HepG2 (cell line): ENCODE results near the gene RNF123. TPM values are rescaled to one million over a fixed set of nuclear protein-coding genes. Genes with fewer than 3 reads are reported as not detected.

ENCODE experiments used
- AGO1 ChIP-seq: fragments of 200-400 bp; formaldehyde crosslinking; IDR thresholded peaks from 2 replicates; pipeline ENCODE4 v1.6.1; 2017; ENCODE audit warnings: mild to moderate bottlenecking, low read depth, low read length, moderate library complexity; ENCODE audit not compliant: poor library complexity, severe bottlenecking
- CCDC6 ChIP-seq: sonication (generic); formaldehyde crosslinking; IDR thresholded peaks from 2 replicates; pipeline ENCODE4 v1.8.1; 2022; ENCODE audit warnings: mild to moderate bottlenecking, missing genetic modification reagents, moderate library complexity
- FOXJ3 ChIP-seq: sonication (generic); formaldehyde crosslinking; IDR thresholded peaks from 2 replicates; pipeline ENCODE4 v1.4.0; 2020; ENCODE audit warnings: missing genetic modification reagents, mild to moderate bottlenecking, borderline replicate concordance
- GFI1 ChIP-seq: sonication (generic); formaldehyde crosslinking; IDR thresholded peaks from 2 replicates; pipeline ENCODE4 v1.5.0; 2020; ENCODE audit warnings: missing genetic modification reagents, mild to moderate bottlenecking, borderline replicate concordance
- HDAC1 ChIP-seq: sonication (generic); formaldehyde crosslinking; IDR thresholded peaks from 2 replicates; pipeline ENCODE4 v1.5.1; 2020; ENCODE audit warnings: mild to moderate bottlenecking, missing genetic modification reagents
- HNRNPK ChIP-seq: fragments of 200-400 bp; formaldehyde crosslinking; IDR thresholded peaks from 2 replicates; pipeline ENCODE4 v1.6.1; 2018; ENCODE audit warnings: low read length, low read depth, moderate library complexity, mild to moderate bottlenecking; ENCODE audit not compliant: poor library complexity, severe bottlenecking
- MED1 ChIP-seq: sonication (generic); formaldehyde crosslinking; IDR thresholded peaks from 2 replicates; pipeline ENCODE4 v1.4.0; 2020; ENCODE audit warnings: missing genetic modification reagents
- POLR2G ChIP-seq: fragments of 200-400 bp; formaldehyde crosslinking; IDR thresholded peaks from 2 replicates; pipeline ENCODE4 v1.6.1; 2018; ENCODE audit warnings: mild to moderate bottlenecking, low read depth, low read length, moderate library complexity
- RBFOX2 ChIP-seq: fragments of 200-400 bp; formaldehyde crosslinking; IDR thresholded peaks from 2 replicates; pipeline ENCODE4 v1.6.1; 2017; ENCODE audit warnings: low read depth, mild to moderate bottlenecking, low read length
- RELA ChIP-seq: sonication (generic); formaldehyde crosslinking; IDR thresholded peaks from 2 replicates; pipeline ENCODE4 v1.4.0; 2020; ENCODE audit warnings: missing genetic modification reagents
- SMARCC2 ChIP-seq: fragments of 450-650 bp; IDR thresholded peaks from 2 replicates; pipeline ENCODE4 v1.6.1; 2017; ENCODE audit warnings: antibody characterized with exemption, mild to moderate bottlenecking
- SRY ChIP-seq: sonication (generic); formaldehyde crosslinking; IDR thresholded peaks from 2 replicates; pipeline ENCODE4 v1.8.0; 2022; ENCODE audit warnings: mild to moderate bottlenecking, missing genetic modification reagents
- TSC22D2 ChIP-seq: sonication (generic); formaldehyde crosslinking; IDR thresholded peaks from 2 replicates; pipeline ENCODE4 v1.5.1; 2020; ENCODE audit warnings: missing genetic modification reagents, mild to moderate bottlenecking, borderline replicate concordance
- XRCC5 ChIP-seq: fragments of 200-400 bp; formaldehyde crosslinking; optimal IDR thresholded peaks from 2 replicates; pipeline ENCODE3; 2017; ENCODE audit warnings: mild to moderate bottlenecking, low read length
- ZNF431 ChIP-seq: sonication (generic); formaldehyde crosslinking; IDR thresholded peaks from 2 replicates; pipeline ENCODE4 v1.9.0; 2022; ENCODE audit warnings: missing genetic modification reagents, low read depth, mild to moderate bottlenecking, borderline replicate concordance
- polyA plus RNA-seq, 8 experiments: library from polyadenylated mRNA; depleted of rRNA in 3 of 8; stranded (reverse) in 7 of 8; unstranded in 1 of 8; fragments of >200 nt; fragmentation: Illumina TruSeq in 4 of 8; extraction: Trizol in 4 of 8; gene quantifications; 2 replicates each; pipeline versions ENCODE4 v1.2.1 to v1.2.3, GENCODE V29; 2011 to 2016; ENCODE audit warnings: low read depth in 4 of 8, missing spikeins in 1 of 8, mixed read lengths in 1 of 8; ENCODE audit not compliant: insufficient read depth in 1 of 8
- total RNA-seq, 5 experiments: library from RNA; depleted of rRNA; stranded (reverse); fragments of >200 nt; fragmentation: Illumina TruSeq; extraction: Trizol; gene quantifications; 2 replicates each; pipeline ENCODE4 v1.2.3, GENCODE V29; 2016; ENCODE audit warnings: low read depth in 1 of 5
- TF ChIP-seq, protein P1 (sequence below): sonication (generic); formaldehyde crosslinking; IDR thresholded peaks from 2 replicates; pipeline ENCODE4 v1.4.0; 2020; ENCODE audit warnings: missing genetic modification reagents
- TF ChIP-seq, protein P2 (sequence below): sonication (generic); formaldehyde crosslinking; IDR thresholded peaks from 2 replicates; pipeline ENCODE4 v1.5.0; 2020; ENCODE audit warnings: mild to moderate bottlenecking, missing genetic modification reagents, borderline replicate concordance
- TF ChIP-seq, protein P3 (sequence below): sonication (generic); IDR thresholded peaks from 2 replicates; pipeline ENCODE4 v1.6.1; 2016; ENCODE audit warnings: low read depth, borderline replicate concordance
- TF ChIP-seq, protein P4 (sequence below): sonication (generic); formaldehyde crosslinking; IDR thresholded peaks from 2 replicates; pipeline ENCODE4 v1.4.0; 2020; ENCODE audit warnings: missing genetic modification reagents

Gene RNF123
- total and polyA plus RNA-seq, 2 of the 13 experiments (the other 11 are each of a cell fraction or from before 2014, with no cell fraction given), result 29.9 to 82.2 TPM

DNA sequence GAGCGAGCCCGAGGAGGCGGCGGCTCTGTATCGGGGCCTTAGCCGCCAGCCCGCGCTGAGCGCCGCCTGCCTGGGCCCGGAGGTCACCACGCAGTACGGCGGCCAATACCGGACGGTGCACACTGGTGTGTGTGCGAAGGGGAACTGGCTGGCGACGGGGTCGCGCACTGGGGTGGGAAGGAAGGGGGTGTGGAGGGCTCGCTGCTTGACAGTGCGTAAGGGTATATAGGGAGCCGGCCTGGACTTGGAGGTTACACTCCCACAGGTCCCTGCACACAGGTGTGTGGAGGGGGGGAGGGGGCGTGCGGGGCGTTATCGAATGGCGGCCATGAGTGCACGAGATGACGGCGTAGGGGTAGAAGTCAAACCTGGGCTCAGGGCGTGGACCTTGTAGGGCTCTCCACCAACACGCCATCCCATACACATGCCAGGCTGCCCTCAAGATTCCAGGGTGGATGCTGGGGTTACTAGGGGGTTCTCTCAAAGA lies 14.8 kb upstream of the RNF123 start (continued):
- TF ChIP-seq, protein P1, sequence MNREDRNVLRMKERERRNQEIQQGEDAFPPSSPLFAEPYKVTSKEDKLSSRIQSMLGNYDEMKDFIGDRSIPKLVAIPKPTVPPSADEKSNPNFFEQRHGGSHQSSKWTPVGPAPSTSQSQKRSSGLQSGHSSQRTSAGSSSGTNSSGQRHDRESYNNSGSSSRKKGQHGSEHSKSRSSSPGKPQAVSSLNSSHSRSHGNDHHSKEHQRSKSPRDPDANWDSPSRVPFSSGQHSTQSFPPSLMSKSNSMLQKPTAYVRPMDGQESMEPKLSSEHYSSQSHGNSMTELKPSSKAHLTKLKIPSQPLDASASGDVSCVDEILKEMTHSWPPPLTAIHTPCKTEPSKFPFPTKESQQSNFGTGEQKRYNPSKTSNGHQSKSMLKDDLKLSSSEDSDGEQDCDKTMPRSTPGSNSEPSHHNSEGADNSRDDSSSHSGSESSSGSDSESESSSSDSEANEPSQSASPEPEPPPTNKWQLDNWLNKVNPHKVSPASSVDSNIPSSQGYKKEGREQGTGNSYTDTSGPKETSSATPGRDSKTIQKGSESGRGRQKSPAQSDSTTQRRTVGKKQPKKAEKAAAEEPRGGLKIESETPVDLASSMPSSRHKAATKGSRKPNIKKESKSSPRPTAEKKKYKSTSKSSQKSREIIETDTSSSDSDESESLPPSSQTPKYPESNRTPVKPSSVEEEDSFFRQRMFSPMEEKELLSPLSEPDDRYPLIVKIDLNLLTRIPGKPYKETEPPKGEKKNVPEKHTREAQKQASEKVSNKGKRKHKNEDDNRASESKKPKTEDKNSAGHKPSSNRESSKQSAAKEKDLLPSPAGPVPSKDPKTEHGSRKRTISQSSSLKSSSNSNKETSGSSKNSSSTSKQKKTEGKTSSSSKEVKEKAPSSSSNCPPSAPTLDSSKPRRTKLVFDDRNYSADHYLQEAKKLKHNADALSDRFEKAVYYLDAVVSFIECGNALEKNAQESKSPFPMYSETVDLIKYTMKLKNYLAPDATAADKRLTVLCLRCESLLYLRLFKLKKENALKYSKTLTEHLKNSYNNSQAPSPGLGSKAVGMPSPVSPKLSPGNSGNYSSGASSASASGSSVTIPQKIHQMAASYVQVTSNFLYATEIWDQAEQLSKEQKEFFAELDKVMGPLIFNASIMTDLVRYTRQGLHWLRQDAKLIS (CRISPR knock-in tag), result no peak
- TF ChIP-seq SRY (CRISPR knock-in tag) (peak; percentile 55; the same call in 1 of the 2 replicates), XRCC5 (peak; percentile 3), CCDC6 (CRISPR knock-in tag) (no peak), ZNF431 (peak; percentile 70; the same call in 1 of the 2 replicates), POLR2G (no peak), MED1 (CRISPR knock-in tag) (0 out of 2 replicates have a peak, but pooled peaks have one; percentile 10), RBFOX2 (peak; percentile 67), RELA (no peak), FOXJ3 (CRISPR knock-in tag) (no peak), SMARCC2 (no peak), GFI1 (CRISPR knock-in tag) (no peak), TSC22D2 (no peak), AGO1 (peak; percentile 18), HNRNPK (peak; percentile 71), HDAC1 (CRISPR knock-in tag) (no peak)
- TF ChIP-seq, protein P2, sequence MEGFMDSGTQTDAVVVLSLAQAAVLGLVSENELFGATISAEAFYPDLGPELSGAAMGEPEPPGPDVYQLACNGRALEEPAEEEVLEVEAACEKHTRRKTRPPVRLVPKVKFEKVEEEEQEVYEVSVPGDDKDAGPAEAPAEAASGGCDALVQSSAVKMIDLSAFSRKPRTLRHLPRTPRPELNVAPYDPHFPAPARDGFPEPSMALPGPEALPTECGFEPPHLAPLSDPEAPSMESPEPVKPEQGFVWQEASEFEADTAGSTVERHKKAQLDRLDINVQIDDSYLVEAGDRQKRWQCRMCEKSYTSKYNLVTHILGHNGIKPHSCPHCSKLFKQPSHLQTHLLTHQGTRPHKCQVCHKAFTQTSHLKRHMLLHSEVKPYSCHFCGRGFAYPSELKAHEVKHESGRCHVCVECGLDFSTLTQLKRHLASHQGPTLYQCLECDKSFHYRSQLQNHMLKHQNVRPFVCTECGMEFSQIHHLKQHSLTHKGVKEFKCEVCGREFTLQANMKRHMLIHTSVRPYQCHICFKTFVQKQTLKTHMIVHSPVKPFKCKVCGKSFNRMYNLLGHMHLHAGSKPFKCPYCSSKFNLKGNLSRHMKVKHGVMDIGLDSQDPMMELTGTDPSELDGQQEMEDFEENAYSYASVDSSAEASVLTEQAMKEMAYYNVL (CRISPR knock-in tag), result no peak
- TF ChIP-seq, protein P3, sequence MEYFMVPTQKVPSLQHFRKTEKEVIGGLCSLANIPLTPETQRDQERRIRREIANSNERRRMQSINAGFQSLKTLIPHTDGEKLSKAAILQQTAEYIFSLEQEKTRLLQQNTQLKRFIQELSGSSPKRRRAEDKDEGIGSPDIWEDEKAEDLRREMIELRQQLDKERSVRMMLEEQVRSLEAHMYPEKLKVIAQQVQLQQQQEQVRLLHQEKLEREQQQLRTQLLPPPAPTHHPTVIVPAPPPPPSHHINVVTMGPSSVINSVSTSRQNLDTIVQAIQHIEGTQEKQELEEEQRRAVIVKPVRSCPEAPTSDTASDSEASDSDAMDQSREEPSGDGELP, result no peak
- TF ChIP-seq, protein P4, sequence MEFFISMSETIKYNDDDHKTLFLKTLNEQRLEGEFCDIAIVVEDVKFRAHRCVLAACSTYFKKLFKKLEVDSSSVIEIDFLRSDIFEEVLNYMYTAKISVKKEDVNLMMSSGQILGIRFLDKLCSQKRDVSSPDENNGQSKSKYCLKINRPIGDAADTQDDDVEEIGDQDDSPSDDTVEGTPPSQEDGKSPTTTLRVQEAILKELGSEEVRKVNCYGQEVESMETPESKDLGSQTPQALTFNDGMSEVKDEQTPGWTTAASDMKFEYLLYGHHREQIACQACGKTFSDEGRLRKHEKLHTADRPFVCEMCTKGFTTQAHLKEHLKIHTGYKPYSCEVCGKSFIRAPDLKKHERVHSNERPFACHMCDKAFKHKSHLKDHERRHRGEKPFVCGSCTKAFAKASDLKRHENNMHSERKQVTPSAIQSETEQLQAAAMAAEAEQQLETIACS (CRISPR knock-in tag), result peak; percentile 72; the same call in 1 of the 2 replicates
